ENCODE results near the gene LDB2. TPM values are rescaled to one million over a fixed set of nuclear protein-coding genes. Genes with fewer than 3 reads are reported as not detected.

The LDB2 gene
- total and polyA plus RNA-seq, 2 of the 8 experiments (the other 6 are each of a cell fraction or from before 2014, with no cell fraction given) = 57.0 to 140 TPM

DNA sequence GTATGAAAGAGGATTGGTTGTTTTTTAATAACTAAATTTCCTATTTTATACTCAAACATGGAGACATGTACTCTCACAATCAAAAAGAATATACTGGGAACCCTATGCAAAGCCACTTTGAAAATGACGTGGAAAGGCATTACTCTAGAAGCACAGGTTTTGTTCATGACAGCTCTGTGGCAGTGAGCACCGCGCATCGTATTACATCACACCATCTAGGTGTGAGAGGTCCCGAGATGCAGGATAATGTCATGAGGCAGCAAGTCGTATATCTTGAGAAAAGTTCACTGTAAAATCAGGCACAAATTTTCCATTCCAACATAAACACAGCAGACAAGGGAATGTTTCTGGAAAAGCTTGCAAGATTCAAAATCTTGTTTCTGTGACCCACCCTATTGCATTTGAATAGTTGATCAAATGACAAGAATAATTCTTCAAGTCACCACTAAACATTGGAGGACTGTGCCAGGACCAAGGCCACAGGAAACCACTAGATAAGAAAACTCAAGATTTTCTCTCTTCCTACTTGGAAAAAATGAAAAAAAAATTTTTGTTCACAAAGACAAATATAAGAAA is 127.6 kb downstream of the LDB2 start (continued):
- TF ChIP-seq CBX8 (IDR thresholded peaks at IDR 0.05; ENCODE audit: borderline replicate concordance, low read depth, low read length) (no peak), SP1 (IDR thresholded peaks at IDR 0.05; ENCODE audit: low read depth, low read length) (no peak), ZNF274 (IDR thresholded peaks at IDR 0.05; ENCODE audit: borderline replicate concordance, extremely low read depth, low read length) (no peak), BCL11A (IDR thresholded peaks at IDR 0.05; ENCODE audit: low read depth in 2 of 2, low read length in 2 of 2) (no peak)
- TF ChIP-seq, protein P1, sequence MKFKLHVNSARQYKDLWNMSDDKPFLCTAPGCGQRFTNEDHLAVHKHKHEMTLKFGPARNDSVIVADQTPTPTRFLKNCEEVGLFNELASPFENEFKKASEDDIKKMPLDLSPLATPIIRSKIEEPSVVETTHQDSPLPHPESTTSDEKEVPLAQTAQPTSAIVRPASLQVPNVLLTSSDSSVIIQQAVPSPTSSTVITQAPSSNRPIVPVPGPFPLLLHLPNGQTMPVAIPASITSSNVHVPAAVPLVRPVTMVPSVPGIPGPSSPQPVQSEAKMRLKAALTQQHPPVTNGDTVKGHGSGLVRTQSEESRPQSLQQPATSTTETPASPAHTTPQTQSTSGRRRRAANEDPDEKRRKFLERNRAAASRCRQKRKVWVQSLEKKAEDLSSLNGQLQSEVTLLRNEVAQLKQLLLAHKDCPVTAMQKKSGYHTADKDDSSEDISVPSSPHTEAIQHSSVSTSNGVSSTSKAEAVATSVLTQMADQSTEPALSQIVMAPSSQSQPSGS (IDR thresholded peaks at IDR 0.05; ENCODE audit: low read length) = no peak

All from H1 (cell line).